K562 (cell line): ENCODE results near the gene PRPF8. TPM values are rescaled to one million over a fixed set of nuclear protein-coding genes. Genes with fewer than 3 reads are reported as not detected.

Experiments used
- CSDE1 ChIP-seq, 2 experiments: fragments of 450-650 bp; IDR thresholded peaks; 2 replicates each; pipeline ENCODE4 v1.6.1; 2016; ENCODE audit warnings: mild to moderate bottlenecking in 1 of 2
- EWSR1 ChIP-seq: fragments of 450-650 bp; IDR thresholded peaks from 2 replicates; pipeline ENCODE4 v1.6.1; 2018; ENCODE audit warnings: borderline replicate concordance, mild to moderate bottlenecking, low read depth, moderate library complexity; ENCODE audit not compliant: partially characterized antibody
- PHF8 ChIP-seq: fragments of 200-600 bp; sonication (generic); IDR thresholded peaks from 2 replicates; pipeline ENCODE4 v1.6.1; 2012; ENCODE audit warnings: mixed run types, mild to moderate bottlenecking, inconsistent platforms, low read length, moderate library complexity, borderline replicate concordance
- RNF2 ChIP-seq: sonication (generic); IDR thresholded peaks from 2 replicates; pipeline ENCODE4 v1.6.1; 2016
- SAP30 ChIP-seq: fragments of 200-600 bp; sonication (generic); IDR thresholded peaks from 2 replicates; pipeline ENCODE4 v1.6.1; 2012; ENCODE audit warnings: borderline replicate concordance, low read depth, mild to moderate bottlenecking, moderate library complexity, low read length, control low read depth, inconsistent platforms; ENCODE audit not compliant: insufficient read depth, poor library complexity, severe bottlenecking
- STAT5B ChIP-seq: fragments of 250-450 bp; sonication (Bioruptor Pico); IDR thresholded peaks from 2 replicates; pipeline ENCODE4 v1.8.0; 2021; ENCODE audit warnings: mild to moderate bottlenecking, inconsistent platforms
- XRCC3 ChIP-seq: fragments of 450-650 bp; IDR thresholded peaks from 2 replicates; pipeline ENCODE4 v1.6.1; 2017; ENCODE audit warnings: mild to moderate bottlenecking, moderate library complexity
- ZFPM2 ChIP-seq: fragments of 250-450 bp; sonication (Bioruptor Pico); IDR thresholded peaks from 2 replicates; pipeline ENCODE4 v1.5.1; 2022; ENCODE audit warnings: mild to moderate bottlenecking
- polyA plus RNA-seq, 8 experiments: library from polyadenylated mRNA; depleted of rRNA in 4 of 8; stranded (reverse) in 5 of 8; unstranded in 3 of 8; fragments of >200 nt; fragmentation: Nextera tagmentation in 2 of 8; fragmentation: Illumina TruSeq in 1 of 8; extraction: Ambion mirVana in 2 of 8; extraction: Trizol in 1 of 8; gene quantifications; 2 replicates each; pipeline versions ENCODE4 v1.2.1 to v1.2.3, GENCODE V29; 2011 to 2014; ENCODE audit warnings: inconsistent platforms in 1 of 8, missing spikeins in 1 of 8
- total RNA-seq, 7 experiments: library from RNA; depleted of rRNA in 6 of 7; stranded (reverse); fragments of >200 nt in 6 of 7; fragmentation: Illumina TruSeq in 2 of 7; extraction: Trizol in 2 of 7; gene quantifications; 2 replicates each; pipeline versions ENCODE4 v1.2.1 to v1.2.3, GENCODE V29; 2011 to 2021; ENCODE audit warnings: low replicate concordance in 1 of 7
- TF ChIP-seq, protein P1 (sequence below): sonication (generic); formaldehyde crosslinking; IDR thresholded peaks from 2 replicates; pipeline ENCODE4 v1.8.1; 2023; ENCODE audit warnings: missing genetic modification reagents, mild to moderate bottlenecking, borderline replicate concordance
- TF ChIP-seq, protein P2 (sequence below): sonication (generic); formaldehyde crosslinking; IDR thresholded peaks from 2 replicates; pipeline ENCODE4 v1.8.0; 2022; ENCODE audit warnings: mild to moderate bottlenecking, missing genetic modification reagents
- TF ChIP-seq, protein P3 (sequence below): fragments of 450-650 bp; conservative IDR thresholded peaks from 2 replicates; pipeline ENCODE4 v1.6.1; 2016; ENCODE audit warnings: missing genetic modification characterization, low read depth, mild to moderate bottlenecking, missing compliant biosample characterization, moderate library complexity
- TF ChIP-seq, protein P4 (sequence below): fragments of 150-350 bp; IDR thresholded peaks from 2 replicates; pipeline ENCODE4 v1.6.1; 2014; ENCODE audit warnings: low read depth, mild to moderate bottlenecking, low read length, borderline replicate concordance
- TF ChIP-seq, protein P5 (sequence below): sonication (generic); formaldehyde crosslinking; IDR thresholded peaks from 2 replicates; pipeline ENCODE4 v1.8.1; 2023; ENCODE audit warnings: mild to moderate bottlenecking, missing genetic modification reagents

Gene PRPF8
- total and polyA plus RNA-seq, 9 of the 15 experiments (the other 6 are each of a cell fraction or from before 2014, with no cell fraction given), result 64.3 to 294 (median 85.9) TPM

DNA sequence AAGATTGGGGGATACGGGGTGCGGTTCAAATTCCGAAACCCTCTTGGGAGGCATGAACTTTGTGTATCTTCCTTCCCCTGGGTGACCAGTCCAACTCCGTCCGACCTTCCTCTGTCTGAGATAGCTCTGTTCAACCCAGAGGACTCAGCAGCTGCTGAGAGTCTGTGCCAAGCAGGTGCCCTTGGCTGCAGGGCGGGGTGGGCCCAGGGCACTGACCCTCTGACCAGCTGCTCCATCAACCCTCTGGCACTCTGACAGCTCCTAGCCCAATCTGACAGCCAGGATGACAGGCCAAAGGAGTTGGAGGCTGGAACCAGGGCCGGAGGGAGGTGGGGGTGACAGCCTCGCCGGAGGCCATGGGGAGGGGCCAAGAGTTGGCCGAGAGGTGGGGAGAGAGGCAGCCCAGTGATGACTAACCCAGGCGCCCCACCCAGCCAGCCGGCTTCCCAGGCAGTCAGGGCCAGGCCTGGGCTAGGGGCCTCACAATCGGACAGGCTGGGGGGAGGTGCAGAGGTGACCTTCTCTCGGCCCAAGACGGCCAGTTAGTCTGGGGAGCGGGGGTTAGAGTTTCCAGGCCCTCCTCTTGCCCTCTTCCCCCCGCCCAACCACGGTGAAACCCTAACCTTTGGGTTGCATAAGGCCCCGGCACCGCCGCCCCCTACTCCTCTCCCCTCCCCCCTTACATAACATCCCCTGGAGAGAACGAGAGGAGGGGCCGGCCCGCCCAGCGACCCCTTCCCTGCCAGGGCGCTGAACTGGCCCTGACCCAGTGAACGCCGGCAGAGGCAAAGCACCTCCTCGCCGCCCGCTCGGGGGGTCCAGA, 30.5 kb upstream of the PRPF8 start (continued):
- TF ChIP-seq, protein P1, sequence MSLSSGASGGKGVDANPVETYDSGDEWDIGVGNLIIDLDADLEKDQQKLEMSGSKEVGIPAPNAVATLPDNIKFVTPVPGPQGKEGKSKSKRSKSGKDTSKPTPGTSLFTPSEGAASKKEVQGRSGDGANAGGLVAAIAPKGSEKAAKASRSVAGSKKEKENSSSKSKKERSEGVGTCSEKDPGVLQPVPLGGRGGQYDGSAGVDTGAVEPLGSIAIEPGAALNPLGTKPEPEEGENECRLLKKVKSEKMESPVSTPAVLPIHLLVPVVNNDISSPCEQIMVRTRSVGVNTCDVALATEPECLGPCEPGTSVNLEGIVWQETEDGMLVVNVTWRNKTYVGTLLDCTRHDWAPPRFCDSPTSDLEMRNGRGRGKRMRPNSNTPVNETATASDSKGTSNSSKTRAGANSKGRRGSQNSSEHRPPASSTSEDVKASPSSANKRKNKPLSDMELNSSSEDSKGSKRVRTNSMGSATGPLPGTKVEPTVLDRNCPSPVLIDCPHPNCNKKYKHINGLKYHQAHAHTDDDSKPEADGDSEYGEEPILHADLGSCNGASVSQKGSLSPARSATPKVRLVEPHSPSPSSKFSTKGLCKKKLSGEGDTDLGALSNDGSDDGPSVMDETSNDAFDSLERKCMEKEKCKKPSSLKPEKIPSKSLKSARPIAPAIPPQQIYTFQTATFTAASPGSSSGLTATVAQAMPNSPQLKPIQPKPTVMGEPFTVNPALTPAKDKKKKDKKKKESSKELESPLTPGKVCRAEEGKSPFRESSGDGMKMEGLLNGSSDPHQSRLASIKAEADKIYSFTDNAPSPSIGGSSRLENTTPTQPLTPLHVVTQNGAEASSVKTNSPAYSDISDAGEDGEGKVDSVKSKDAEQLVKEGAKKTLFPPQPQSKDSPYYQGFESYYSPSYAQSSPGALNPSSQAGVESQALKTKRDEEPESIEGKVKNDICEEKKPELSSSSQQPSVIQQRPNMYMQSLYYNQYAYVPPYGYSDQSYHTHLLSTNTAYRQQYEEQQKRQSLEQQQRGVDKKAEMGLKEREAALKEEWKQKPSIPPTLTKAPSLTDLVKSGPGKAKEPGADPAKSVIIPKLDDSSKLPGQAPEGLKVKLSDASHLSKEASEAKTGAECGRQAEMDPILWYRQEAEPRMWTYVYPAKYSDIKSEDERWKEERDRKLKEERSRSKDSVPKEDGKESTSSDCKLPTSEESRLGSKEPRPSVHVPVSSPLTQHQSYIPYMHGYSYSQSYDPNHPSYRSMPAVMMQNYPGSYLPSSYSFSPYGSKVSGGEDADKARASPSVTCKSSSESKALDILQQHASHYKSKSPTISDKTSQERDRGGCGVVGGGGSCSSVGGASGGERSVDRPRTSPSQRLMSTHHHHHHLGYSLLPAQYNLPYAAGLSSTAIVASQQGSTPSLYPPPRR (CRISPR knock-in tag), result no peak
- TF ChIP-seq, protein P2, sequence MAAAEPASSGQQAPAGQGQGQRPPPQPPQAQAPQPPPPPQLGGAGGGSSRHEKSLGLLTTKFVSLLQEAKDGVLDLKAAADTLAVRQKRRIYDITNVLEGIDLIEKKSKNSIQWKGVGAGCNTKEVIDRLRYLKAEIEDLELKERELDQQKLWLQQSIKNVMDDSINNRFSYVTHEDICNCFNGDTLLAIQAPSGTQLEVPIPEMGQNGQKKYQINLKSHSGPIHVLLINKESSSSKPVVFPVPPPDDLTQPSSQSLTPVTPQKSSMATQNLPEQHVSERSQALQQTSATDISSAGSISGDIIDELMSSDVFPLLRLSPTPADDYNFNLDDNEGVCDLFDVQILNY (CRISPR knock-in tag), result no peak
- no peak for TF ChIP-seq EWSR1
- TF ChIP-seq SAP30, result no peak
- no peak for TF ChIP-seq CSDE1 (IDR thresholded peaks at IDR 0.05)
- no peak for TF ChIP-seq RNF2
- TF ChIP-seq STAT5B (CRISPR knock-in tag), result no peak
- TF ChIP-seq, protein P3, sequence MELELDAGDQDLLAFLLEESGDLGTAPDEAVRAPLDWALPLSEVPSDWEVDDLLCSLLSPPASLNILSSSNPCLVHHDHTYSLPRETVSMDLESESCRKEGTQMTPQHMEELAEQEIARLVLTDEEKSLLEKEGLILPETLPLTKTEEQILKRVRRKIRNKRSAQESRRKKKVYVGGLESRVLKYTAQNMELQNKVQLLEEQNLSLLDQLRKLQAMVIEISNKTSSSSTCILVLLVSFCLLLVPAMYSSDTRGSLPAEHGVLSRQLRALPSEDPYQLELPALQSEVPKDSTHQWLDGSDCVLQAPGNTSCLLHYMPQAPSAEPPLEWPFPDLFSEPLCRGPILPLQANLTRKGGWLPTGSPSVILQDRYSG (tag), result no peak
- TF ChIP-seq PHF8, result 0 out of 2 replicates have a peak, but pooled peaks have one; percentile 5
- no peak for TF ChIP-seq XRCC3
- TF ChIP-seq, protein P4, sequence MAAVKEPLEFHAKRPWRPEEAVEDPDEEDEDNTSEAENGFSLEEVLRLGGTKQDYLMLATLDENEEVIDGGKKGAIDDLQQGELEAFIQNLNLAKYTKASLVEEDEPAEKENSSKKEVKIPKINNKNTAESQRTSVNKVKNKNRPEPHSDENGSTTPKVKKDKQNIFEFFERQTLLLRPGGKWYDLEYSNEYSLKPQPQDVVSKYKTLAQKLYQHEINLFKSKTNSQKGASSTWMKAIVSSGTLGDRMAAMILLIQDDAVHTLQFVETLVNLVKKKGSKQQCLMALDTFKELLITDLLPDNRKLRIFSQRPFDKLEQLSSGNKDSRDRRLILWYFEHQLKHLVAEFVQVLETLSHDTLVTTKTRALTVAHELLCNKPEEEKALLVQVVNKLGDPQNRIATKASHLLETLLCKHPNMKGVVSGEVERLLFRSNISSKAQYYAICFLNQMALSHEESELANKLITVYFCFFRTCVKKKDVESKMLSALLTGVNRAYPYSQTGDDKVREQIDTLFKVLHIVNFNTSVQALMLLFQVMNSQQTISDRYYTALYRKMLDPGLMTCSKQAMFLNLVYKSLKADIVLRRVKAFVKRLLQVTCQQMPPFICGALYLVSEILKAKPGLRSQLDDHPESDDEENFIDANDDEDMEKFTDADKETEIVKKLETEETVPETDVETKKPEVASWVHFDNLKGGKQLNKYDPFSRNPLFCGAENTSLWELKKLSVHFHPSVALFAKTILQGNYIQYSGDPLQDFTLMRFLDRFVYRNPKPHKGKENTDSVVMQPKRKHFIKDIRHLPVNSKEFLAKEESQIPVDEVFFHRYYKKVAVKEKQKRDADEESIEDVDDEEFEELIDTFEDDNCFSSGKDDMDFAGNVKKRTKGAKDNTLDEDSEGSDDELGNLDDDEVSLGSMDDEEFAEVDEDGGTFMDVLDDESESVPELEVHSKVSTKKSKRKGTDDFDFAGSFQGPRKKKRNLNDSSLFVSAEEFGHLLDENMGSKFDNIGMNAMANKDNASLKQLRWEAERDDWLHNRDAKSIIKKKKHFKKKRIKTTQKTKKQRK, result no peak
- no peak for TF ChIP-seq ZFPM2
- TF ChIP-seq, protein P5, sequence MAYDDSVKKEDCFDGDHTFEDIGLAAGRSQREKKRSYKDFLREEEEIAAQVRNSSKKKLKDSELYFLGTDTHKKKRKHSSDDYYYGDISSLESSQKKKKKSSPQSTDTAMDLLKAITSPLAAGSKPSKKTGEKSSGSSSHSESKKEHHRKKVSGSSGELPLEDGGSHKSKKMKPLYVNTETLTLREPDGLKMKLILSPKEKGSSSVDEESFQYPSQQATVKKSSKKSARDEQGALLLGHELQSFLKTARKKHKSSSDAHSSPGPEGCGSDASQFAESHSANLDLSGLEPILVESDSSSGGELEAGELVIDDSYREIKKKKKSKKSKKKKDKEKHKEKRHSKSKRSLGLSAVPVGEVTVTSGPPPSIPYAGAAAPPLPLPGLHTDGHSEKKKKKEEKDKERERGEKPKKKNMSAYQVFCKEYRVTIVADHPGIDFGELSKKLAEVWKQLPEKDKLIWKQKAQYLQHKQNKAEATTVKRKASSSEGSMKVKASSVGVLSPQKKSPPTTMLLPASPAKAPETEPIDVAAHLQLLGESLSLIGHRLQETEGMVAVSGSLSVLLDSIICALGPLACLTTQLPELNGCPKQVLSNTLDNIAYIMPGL (CRISPR knock-in tag), result no peak
